HepG2 (cell line): ENCODE measurements around the gene RIPOR3. TPM values are rescaled to one million over a fixed set of nuclear protein-coding genes. Genes with fewer than 3 reads are reported as not detected.

Experiments
- ARNT2 ChIP-seq: sonication (generic); formaldehyde crosslinking; IDR thresholded peaks from 2 replicates; pipeline ENCODE4 v1.8.0; 2022; ENCODE audit warnings: mild to moderate bottlenecking, low read depth, missing genetic modification reagents, moderate library complexity
- CEBPG ChIP-seq: IDR thresholded peaks from 2 replicates; pipeline ENCODE4 v1.6.1; 2016
- FOSL2 ChIP-seq: sonication (generic); formaldehyde crosslinking; IDR thresholded peaks from 2 replicates; pipeline ENCODE4 v1.4.0; 2020; ENCODE audit warnings: missing genetic modification reagents
- HDAC1 ChIP-seq: sonication (generic); formaldehyde crosslinking; IDR thresholded peaks from 2 replicates; pipeline ENCODE4 v1.5.1; 2020; ENCODE audit warnings: mild to moderate bottlenecking, missing genetic modification reagents
- HDAC2 ChIP-seq: sonication (generic); formaldehyde crosslinking; IDR thresholded peaks from 2 replicates; pipeline ENCODE4 v1.4.0; 2020; ENCODE audit warnings: missing genetic modification reagents
- HOXA9 ChIP-seq: sonication (generic); formaldehyde crosslinking; IDR thresholded peaks from 2 replicates; pipeline ENCODE4 v1.8.1; 2022; ENCODE audit warnings: missing genetic modification reagents, mild to moderate bottlenecking, moderate library complexity, borderline replicate concordance
- KDM2A ChIP-seq: sonication (generic); formaldehyde crosslinking; IDR thresholded peaks from 2 replicates; pipeline ENCODE4 v1.4.0; 2020; ENCODE audit warnings: low read depth, missing genetic modification reagents, borderline replicate concordance
- PPARG ChIP-seq: conservative IDR thresholded peaks from 2 replicates; pipeline ENCODE4 v1.6.1; 2016; ENCODE audit warnings: missing biosample characterization, missing genetic modification reagents
- PTBP1 ChIP-seq: fragments of 200-400 bp; formaldehyde crosslinking; IDR thresholded peaks from 2 replicates; pipeline ENCODE4 v1.6.1; 2018; ENCODE audit warnings: low read length, low read depth; ENCODE audit not compliant: poor library complexity, severe bottlenecking
- RBFOX2 ChIP-seq: fragments of 200-400 bp; formaldehyde crosslinking; IDR thresholded peaks from 2 replicates; pipeline ENCODE4 v1.6.1; 2017; ENCODE audit warnings: low read depth, mild to moderate bottlenecking, low read length
- RXRB ChIP-seq: IDR thresholded peaks from 2 replicates; pipeline ENCODE4 v1.6.1; 2016; ENCODE audit warnings: borderline replicate concordance, missing genetic modification reagents, missing compliant biosample characterization
- SETDB1 ChIP-seq: sonication (generic); formaldehyde crosslinking; IDR thresholded peaks from 2 replicates; pipeline ENCODE4 v1.5.1; 2020; ENCODE audit warnings: missing genetic modification reagents, mild to moderate bottlenecking, borderline replicate concordance
- SKI ChIP-seq: fragments of 450-650 bp; IDR thresholded peaks from one replicate; pipeline ENCODE4 v1.6.1; 2018; ENCODE audit warnings: mild to moderate bottlenecking; ENCODE audit not compliant: partially characterized antibody
- U2AF2 ChIP-seq: fragments of 200-400 bp; formaldehyde crosslinking; IDR thresholded peaks from 2 replicates; pipeline ENCODE4 v1.6.1; 2017; ENCODE audit warnings: low read depth, mild to moderate bottlenecking, low read length
- ZBTB38 ChIP-seq: sonication (generic); formaldehyde crosslinking; IDR thresholded peaks from 2 replicates; pipeline ENCODE4 v1.5.1; 2020; ENCODE audit warnings: mild to moderate bottlenecking, missing genetic modification reagents
- ZBTB7B ChIP-seq: sonication (generic); formaldehyde crosslinking; IDR thresholded peaks from 2 replicates; pipeline ENCODE4 v1.4.0; 2020; ENCODE audit warnings: missing genetic modification reagents
- ZNF20 ChIP-seq: sonication (generic); formaldehyde crosslinking; IDR thresholded peaks from 2 replicates; pipeline ENCODE4 v1.4.0; 2020; ENCODE audit warnings: mild to moderate bottlenecking, moderate library complexity, missing genetic modification reagents
- ZNF510 ChIP-seq: sonication (generic); formaldehyde crosslinking; IDR thresholded peaks from 2 replicates; pipeline ENCODE4 v1.4.0; 2020; ENCODE audit warnings: low read depth, mild to moderate bottlenecking, missing genetic modification reagents
- ZNF776 ChIP-seq: sonication (generic); formaldehyde crosslinking; IDR thresholded peaks from 2 replicates; pipeline ENCODE4 v1.4.0; 2020; ENCODE audit warnings: mild to moderate bottlenecking, missing genetic modification reagents
- ZSCAN9 ChIP-seq: IDR thresholded peaks from 2 replicates; pipeline ENCODE4 v1.6.1; 2016; ENCODE audit warnings: borderline replicate concordance
- polyA plus RNA-seq, 8 experiments: library from polyadenylated mRNA; depleted of rRNA in 3 of 8; stranded (reverse) in 7 of 8; unstranded in 1 of 8; fragments of >200 nt; fragmentation: Illumina TruSeq in 4 of 8; extraction: Trizol in 4 of 8; gene quantifications; 2 replicates each; pipeline versions ENCODE4 v1.2.1 to v1.2.3, GENCODE V29; 2011 to 2016; ENCODE audit warnings: low read depth in 4 of 8, missing spikeins in 1 of 8, mixed read lengths in 1 of 8; ENCODE audit not compliant: insufficient read depth in 1 of 8
- total RNA-seq, 5 experiments: library from RNA; depleted of rRNA; stranded (reverse); fragments of >200 nt; fragmentation: Illumina TruSeq; extraction: Trizol; gene quantifications; 2 replicates each; pipeline ENCODE4 v1.2.3, GENCODE V29; 2016; ENCODE audit warnings: low read depth in 1 of 5
- TF ChIP-seq, protein P1 (sequence below): sonication (generic); formaldehyde crosslinking; IDR thresholded peaks from 2 replicates; pipeline ENCODE4 v1.8.1; 2022; ENCODE audit warnings: low read depth, mild to moderate bottlenecking, missing genetic modification reagents
- TF ChIP-seq, protein P2 (sequence below), 2 experiments: fragments of 450-650 bp in 1 of 2; sonication (generic) in 1 of 2; formaldehyde crosslinking; IDR thresholded peaks; 2 replicates each; pipeline versions ENCODE4 v1.5.0 to v1.8.0; 2020 to 2022; ENCODE audit warnings: mild to moderate bottlenecking in 1 of 2, missing genetic modification reagents in 1 of 2
- TF ChIP-seq, protein P3 (sequence below): sonication (generic); formaldehyde crosslinking; IDR thresholded peaks from 2 replicates; pipeline ENCODE4 v1.4.0; 2020; ENCODE audit warnings: low read depth, missing genetic modification reagents

The RIPOR3 gene
- total and polyA plus RNA-seq, 2 of the 13 experiments (the other 11 are each of a cell fraction or from before 2014, with no cell fraction given): 0.18 TPM; not detected in 1

GRCh38 chr20:50624351-50625016, 66.9 kb downstream of the RIPOR3 start (continued):
- TF ChIP-seq ARNT2 (CRISPR knock-in tag) (0 out of 2 replicates have a peak, but pooled peaks have one; percentile 54), ZNF20 (no peak), ZBTB7B (CRISPR knock-in tag) (0 out of 2 replicates have a peak, but pooled peaks have one; percentile 42), HDAC1 (CRISPR knock-in tag) (peak; percentile 60; the same call in 1 of the 2 replicates), HOXA9 (CRISPR knock-in tag) (peak; percentile 82; the same call in 1 of the 2 replicates), FOSL2 (CRISPR knock-in tag) (peak; percentile 60), RBFOX2 (no peak), ZNF510 (CRISPR knock-in tag) (no peak), KDM2A (CRISPR knock-in tag) (peak; percentile 32; the same call in 1 of the 2 replicates), CEBPG (CRISPR knock-in tag) (peak; percentile 59), ZBTB38 (peak; percentile 40; the same call in 1 of the 2 replicates), HDAC2 (peak; percentile 75), PTBP1 (peak; percentile 39), ZSCAN9 (CRISPR knock-in tag) (0 out of 2 replicates have a peak, but pooled peaks have one; percentile 17), PPARG (CRISPR knock-in tag) (peak; percentile 50; the same call in 1 of the 2 replicates), U2AF2 (no peak), RXRB (peak; percentile 81), ZNF776 (CRISPR knock-in tag) (peak; percentile 69; the same call in 1 of the 2 replicates), SETDB1 (0 out of 2 replicates have a peak, but pooled peaks have one; percentile 4), SKI (peak; percentile 95)
- TF ChIP-seq, protein P1, sequence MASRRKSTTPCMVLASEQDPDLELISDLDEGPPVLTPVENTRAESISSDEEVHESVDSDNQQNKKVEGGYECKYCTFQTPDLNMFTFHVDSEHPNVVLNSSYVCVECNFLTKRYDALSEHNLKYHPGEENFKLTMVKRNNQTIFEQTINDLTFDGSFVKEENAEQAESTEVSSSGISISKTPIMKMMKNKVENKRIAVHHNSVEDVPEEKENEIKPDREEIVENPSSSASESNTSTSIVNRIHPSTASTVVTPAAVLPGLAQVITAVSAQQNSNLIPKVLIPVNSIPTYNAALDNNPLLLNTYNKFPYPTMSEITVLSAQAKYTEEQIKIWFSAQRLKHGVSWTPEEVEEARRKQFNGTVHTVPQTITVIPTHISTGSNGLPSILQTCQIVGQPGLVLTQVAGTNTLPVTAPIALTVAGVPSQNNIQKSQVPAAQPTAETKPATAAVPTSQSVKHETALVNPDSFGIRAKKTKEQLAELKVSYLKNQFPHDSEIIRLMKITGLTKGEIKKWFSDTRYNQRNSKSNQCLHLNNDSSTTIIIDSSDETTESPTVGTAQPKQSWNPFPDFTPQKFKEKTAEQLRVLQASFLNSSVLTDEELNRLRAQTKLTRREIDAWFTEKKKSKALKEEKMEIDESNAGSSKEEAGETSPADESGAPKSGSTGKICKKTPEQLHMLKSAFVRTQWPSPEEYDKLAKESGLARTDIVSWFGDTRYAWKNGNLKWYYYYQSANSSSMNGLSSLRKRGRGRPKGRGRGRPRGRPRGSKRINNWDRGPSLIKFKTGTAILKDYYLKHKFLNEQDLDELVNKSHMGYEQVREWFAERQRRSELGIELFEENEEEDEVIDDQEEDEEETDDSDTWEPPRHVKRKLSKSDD (CRISPR knock-in tag): 0 out of 2 replicates have a peak, but pooled peaks have one; percentile 32
- TF ChIP-seq, protein P2, sequence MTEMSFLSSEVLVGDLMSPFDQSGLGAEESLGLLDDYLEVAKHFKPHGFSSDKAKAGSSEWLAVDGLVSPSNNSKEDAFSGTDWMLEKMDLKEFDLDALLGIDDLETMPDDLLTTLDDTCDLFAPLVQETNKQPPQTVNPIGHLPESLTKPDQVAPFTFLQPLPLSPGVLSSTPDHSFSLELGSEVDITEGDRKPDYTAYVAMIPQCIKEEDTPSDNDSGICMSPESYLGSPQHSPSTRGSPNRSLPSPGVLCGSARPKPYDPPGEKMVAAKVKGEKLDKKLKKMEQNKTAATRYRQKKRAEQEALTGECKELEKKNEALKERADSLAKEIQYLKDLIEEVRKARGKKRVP (CRISPR knock-in tag; IDR thresholded peaks at IDR 0.05): peak in 1 of 2 experiments; percentile 67; a peak in 2 of 4 replicates
- TF ChIP-seq, protein P3, sequence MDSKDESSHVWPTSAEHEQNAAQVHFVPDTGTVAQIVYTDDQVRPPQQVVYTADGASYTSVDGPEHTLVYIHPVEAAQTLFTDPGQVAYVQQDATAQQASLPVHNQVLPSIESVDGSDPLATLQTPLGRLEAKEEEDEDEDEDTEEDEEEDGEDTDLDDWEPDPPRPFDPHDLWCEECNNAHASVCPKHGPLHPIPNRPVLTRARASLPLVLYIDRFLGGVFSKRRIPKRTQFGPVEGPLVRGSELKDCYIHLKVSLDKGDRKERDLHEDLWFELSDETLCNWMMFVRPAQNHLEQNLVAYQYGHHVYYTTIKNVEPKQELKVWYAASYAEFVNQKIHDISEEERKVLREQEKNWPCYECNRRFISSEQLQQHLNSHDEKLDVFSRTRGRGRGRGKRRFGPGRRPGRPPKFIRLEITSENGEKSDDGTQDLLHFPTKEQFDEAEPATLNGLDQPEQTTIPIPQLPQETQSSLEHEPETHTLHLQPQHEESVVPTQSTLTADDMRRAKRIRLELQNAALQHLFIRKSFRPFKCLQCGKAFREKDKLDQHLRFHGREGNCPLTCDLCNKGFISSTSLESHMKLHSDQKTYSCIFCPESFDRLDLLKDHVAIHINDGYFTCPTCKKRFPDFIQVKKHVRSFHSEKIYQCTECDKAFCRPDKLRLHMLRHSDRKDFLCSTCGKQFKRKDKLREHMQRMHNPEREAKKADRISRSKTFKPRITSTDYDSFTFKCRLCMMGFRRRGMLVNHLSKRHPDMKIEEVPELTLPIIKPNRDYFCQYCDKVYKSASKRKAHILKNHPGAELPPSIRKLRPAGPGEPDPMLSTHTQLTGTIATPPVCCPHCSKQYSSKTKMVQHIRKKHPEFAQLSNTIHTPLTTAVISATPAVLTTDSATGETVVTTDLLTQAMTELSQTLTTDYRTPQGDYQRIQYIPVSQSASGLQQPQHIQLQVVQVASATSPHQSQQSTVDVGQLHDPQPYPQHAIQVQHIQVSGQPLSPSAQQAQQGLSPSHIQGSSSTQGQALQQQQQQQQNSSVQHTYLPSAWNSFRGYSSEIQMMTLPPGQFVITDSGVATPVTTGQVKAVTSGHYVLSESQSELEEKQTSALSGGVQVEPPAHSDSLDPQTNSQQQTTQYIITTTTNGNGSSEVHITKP (CRISPR knock-in tag): 0 out of 2 replicates have a peak, but pooled peaks have one; percentile 10
